Loucy (cell line): ENCODE results near the gene ZBED4.

Experiments
- EZH2phosphoT487 ChIP-seq: fragments of 200-600 bp; IDR thresholded peaks from 2 replicates; pipeline ENCODE4 v1.6.1; 2018; ENCODE audit warnings: antibody characterized with exemption, mild to moderate bottlenecking, moderate library complexity, borderline replicate concordance
- TF ChIP-seq, protein P1 (sequence below): fragments of 200-600 bp; sonication (generic); conservative IDR thresholded peaks from 2 replicates; pipeline ENCODE4 v1.5.1; 2014; ENCODE audit warnings: mild to moderate bottlenecking, antibody characterized with exemption, low read length

GRCh38 chr22:49810363-49811019 lies 43.2 kb upstream of the ZBED4 start:
- TF ChIP-seq, protein P1, sequence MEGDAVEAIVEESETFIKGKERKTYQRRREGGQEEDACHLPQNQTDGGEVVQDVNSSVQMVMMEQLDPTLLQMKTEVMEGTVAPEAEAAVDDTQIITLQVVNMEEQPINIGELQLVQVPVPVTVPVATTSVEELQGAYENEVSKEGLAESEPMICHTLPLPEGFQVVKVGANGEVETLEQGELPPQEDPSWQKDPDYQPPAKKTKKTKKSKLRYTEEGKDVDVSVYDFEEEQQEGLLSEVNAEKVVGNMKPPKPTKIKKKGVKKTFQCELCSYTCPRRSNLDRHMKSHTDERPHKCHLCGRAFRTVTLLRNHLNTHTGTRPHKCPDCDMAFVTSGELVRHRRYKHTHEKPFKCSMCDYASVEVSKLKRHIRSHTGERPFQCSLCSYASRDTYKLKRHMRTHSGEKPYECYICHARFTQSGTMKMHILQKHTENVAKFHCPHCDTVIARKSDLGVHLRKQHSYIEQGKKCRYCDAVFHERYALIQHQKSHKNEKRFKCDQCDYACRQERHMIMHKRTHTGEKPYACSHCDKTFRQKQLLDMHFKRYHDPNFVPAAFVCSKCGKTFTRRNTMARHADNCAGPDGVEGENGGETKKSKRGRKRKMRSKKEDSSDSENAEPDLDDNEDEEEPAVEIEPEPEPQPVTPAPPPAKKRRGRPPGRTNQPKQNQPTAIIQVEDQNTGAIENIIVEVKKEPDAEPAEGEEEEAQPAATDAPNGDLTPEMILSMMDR = no peak
- TF ChIP-seq EZH2phosphoT487 = no peak
